ENCODE measurements around the gene GPATCH2L.

GRCh38 chr14:76112889-76113624 is 38.7 kb upstream of the GPATCH2L start:
- TF ChIP-seq CTCF (IDR thresholded peaks at IDR 0.05; ENCODE audit: insufficient read depth, low read length, poor library complexity, severe bottlenecking): no peak
- no peak for TF ChIP-seq EZH2phosphoT487 (conservative IDR thresholded peaks at IDR 0.05; ENCODE audit: low read length)

All from SU-DHL-6 (cell line).